ENCODE results near the gene GGT1.
"Not testable (repeated sequence)": the region's sequence is repeated elsewhere in the genome, so short reads cannot be mapped to it uniquely, and the experiment has no call there.

DNA sequence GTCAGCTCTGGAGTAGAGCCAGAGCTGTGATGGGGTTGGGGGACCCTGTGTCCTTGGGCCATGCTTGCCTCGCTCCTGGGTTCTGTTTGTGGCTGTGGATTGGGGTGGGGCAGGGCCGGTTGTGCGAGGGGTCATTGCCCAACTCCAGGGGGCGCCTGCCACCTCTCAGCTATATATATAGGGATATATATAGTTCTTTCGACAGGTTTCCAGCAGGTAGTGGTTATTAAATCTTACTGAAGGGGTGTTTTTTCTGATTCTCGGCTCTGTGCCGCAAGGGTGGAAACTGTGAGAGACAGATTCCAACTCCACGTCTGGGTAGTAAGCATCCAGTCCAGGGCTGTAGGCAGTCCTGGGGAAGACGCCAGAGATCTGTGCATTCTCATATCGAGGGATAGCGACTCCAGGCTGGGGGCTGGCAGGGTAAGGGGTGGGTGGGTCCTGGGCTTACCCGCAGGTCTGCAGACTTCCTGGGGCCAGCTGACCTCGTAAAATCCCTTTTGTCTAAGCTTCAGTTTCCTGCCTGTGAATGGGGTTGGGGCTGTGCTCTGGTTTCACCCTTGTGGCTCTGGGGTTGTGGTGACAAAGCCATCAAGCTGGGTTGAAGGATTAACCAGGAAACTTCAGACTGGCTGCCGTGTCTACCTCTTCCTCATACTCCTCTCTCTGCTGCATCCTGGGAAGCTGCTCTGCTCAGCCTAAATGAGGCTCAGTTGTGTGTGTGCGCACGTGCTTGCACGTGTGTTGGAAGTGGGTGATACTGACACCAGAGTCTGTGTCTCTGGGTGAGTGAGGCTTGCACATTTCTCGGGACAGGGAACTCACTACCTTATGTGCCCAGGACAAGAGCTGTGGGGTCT is 1.0 kb downstream of the GGT1 start:
- TF ChIP-seq, protein P1, sequence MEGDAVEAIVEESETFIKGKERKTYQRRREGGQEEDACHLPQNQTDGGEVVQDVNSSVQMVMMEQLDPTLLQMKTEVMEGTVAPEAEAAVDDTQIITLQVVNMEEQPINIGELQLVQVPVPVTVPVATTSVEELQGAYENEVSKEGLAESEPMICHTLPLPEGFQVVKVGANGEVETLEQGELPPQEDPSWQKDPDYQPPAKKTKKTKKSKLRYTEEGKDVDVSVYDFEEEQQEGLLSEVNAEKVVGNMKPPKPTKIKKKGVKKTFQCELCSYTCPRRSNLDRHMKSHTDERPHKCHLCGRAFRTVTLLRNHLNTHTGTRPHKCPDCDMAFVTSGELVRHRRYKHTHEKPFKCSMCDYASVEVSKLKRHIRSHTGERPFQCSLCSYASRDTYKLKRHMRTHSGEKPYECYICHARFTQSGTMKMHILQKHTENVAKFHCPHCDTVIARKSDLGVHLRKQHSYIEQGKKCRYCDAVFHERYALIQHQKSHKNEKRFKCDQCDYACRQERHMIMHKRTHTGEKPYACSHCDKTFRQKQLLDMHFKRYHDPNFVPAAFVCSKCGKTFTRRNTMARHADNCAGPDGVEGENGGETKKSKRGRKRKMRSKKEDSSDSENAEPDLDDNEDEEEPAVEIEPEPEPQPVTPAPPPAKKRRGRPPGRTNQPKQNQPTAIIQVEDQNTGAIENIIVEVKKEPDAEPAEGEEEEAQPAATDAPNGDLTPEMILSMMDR (conservative IDR thresholded peaks at IDR 0.05; ENCODE audit: low read length): peak; percentile 43
- TF ChIP-seq EZH2phosphoT487 (IDR thresholded peaks at IDR 0.05; ENCODE audit: borderline replicate concordance): not testable (repeated sequence)
